ENCODE results near the gene TAF7.
"Not testable (repeated sequence)": the region's sequence is repeated elsewhere in the genome, so short reads cannot be mapped to it uniquely, and the experiment has no call there.

The TAF7 gene, protein sequence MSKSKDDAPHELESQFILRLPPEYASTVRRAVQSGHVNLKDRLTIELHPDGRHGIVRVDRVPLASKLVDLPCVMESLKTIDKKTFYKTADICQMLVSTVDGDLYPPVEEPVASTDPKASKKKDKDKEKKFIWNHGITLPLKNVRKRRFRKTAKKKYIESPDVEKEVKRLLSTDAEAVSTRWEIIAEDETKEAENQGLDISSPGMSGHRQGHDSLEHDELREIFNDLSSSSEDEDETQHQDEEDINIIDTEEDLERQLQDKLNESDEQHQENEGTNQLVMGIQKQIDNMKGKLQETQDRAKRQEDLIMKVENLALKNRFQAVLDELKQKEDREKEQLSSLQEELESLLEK

DNA sequence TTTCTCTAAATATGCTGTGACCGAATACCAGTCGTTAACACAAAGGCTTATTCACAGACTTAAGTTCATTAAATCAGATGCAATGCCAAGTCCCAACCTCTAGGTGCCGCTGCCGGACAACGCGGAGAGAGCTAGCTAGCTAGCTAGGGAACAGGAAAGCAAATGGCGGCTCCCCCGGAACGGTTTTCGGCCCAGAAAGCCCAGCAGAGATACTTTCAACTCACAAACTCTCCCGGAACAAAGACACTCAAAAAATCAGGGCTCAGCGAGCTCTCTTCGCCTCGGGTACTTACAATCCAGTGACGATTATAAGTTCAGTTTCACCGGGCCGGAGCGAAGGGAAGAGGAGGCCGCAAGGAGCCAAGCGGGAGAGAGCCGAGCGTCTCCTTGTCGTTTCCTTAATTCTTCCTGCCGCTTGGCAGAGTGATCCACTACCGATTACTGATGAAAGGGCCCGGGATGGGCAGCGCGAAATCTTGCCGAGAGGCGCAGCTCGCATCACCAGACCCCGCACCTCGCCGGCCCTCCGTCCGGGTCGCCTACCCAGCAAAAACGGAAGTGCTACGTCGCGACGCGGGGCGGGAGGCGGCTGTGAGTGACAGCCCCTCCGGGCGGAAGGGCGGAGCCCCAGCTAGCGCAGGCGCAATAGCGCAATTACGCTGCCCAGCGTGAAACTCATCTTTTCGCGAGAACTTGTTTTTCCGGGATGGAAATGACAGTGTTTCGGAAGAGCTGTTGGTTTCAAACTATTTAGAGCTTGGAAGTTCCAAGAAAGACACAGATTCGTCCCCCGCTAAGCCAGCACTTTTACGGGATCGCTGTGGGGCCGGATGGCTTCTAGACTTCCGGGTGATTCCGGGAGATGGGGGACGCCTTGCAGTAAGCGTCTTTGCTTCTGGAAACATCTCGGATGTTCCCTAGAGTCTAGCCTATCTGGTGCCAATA lies at the start of gene TAF7:
TAF7 (minus strand) TSS at position 560 of the 945 bp plus-strand sequence. CDS start 740 bp downstream, outside the sequence.
- DNase-seq = peak; percentile 94

GRCh38 chr5:141366016-141366896 lies 45.7 kb upstream of the TAF7 start:
- no peak for DNase-seq

- no peak for DNase-seq
Observed at GRCh38 chr5:141363952-141364660, 43.5 kb upstream of the TAF7 start, which contains the start of gene PCDHGA5. TSS of gene PCDHGA5 (plus strand) at chr5:141364162. CDS start at chr5:141364331, 169 bp downstream.

GRCh38 chr5:141362719-141363118 lies 42.1 kb upstream of the TAF7 start:
- DNase-seq = no peak

GRCh38 chr5:141360685-141361084 lies 40.1 kb upstream of the TAF7 start:
- no peak for DNase-seq

DNA sequence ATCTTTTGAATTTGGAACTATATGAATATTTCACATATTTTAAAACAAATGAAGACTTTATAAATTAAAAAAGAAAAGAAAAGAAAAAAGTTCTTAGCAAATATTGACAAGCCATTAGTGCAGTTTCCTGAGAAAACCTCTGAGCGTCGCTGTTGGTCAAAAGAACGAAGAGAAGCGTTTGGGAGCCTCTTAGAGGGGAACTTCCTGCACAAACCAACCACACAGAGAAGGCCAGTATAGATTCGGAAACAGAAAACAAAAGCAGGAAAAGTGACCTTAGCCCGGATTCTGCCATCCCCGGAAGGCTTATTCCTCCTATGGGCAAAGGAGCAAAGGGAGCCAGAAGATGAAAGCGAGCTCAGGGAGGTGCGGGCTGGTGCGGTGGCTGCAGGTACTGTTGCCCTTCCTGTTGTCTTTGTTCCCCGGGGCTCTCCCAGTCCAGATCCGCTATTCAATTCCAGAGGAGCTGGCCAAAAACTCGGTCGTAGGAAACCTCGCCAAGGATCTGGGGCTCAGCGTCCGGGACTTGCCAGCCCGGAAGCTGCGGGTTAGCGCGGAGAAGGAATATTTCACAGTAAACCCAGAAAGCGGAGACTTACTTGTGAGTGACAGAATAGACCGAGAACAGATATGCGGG lies 39.3 kb upstream of the TAF7 start, which contains the start of gene PCDHGB2:
PCDHGB2 (plus strand) TSS at position 205 of the 637 bp plus-strand sequence; CDS start at position 347, 142 bp downstream.
- peak; percentile 45 for DNase-seq

GRCh38 chr5:141356950-141357349 lies 36.4 kb upstream of the TAF7 start:
- no peak for DNase-seq

DNA sequence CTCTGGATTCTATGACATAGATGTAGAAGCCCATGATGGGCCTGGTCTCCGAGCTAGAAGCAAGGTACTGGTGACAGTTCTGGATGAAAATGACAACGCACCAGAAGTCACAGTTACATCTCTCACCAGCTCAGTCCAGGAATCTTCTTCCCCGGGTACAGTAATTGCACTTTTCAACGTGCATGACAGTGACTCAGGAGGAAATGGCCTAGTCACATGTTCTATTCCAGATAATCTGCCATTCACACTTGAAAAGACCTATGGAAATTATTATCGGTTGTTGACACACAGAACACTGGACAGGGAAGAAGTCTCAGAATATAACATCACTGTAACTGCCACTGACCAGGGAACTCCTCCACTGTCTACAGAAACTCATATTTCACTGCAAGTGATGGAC lies 35.5 kb upstream of the TAF7 start:
- no peak for DNase-seq

DNA sequence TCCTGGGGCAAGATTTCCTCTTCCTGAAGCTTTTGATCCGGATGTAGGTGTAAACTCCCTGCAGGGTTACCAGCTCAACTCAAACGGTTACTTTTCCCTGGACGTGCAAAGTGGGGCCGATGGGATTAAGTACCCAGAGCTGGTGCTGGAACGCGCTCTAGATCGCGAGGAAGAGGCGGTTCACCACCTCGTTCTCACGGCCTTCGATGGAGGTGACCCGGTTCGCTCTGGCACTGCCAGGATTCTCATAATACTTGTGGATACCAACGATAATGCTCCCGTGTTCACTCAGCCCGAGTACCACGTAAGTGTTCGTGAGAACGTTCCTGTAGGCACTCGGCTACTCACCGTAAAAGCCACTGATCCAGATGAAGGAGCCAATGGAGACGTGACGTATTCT lies 35.1 kb upstream of the TAF7 start:
- DNase-seq = no peak

GRCh38 chr5:141354900-141355469 lies 34.4 kb upstream of the TAF7 start, which contains the start of gene PCDHGA4:
TSS of gene PCDHGA4 (plus strand) at chr5:141355021. CDS start at chr5:141355108, 87 bp downstream.
- DNase-seq = no peak

GRCh38 chr5:141351591-141351990 lies 31.0 kb upstream of the TAF7 start:
- DNase-seq = no peak

GRCh38 chr5:141349917-141350619 lies 29.5 kb upstream of the TAF7 start, which contains the start of gene PCDHGB1:
TSS of gene PCDHGB1 (plus strand) at chr5:141350099. CDS start at chr5:141350261, 162 bp downstream.
- peak; percentile 30 for DNase-seq

- not testable (repeated sequence) for DNase-seq
Observed at GRCh38 chr5:141346017-141346416, 25.4 kb upstream of the TAF7 start.

DNA sequence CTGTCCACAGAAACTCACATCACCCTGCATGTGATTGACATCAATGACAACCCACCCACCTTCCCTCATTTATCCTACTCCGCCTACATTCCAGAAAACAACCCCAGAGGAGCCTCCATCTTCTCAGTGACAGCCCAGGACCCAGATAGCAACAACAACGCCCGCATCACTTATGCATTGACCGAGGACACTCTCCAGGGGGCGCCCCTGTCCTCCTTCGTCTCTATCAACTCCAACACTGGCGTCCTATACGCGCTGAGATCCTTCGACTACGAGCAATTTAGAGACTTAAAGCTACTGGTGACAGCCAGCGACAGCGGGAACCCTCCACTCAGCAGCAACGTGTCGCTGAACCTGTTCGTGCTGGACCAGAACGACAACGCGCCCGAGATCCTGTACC lies 24.7 kb upstream of the TAF7 start:
- DNase-seq = no peak

- DNase-seq = no peak
Observed at GRCh38 chr5:141343953-141344463, 23.4 kb upstream of the TAF7 start.

- peak; percentile 46 for DNase-seq
Observed at GRCh38 chr5:141343242-141343952, 22.8 kb upstream of the TAF7 start, which contains the start of gene PCDHGA3. TSS of gene PCDHGA3 (plus strand) at chr5:141343829. CDS start at chr5:141344034, 205 bp downstream.

DNA sequence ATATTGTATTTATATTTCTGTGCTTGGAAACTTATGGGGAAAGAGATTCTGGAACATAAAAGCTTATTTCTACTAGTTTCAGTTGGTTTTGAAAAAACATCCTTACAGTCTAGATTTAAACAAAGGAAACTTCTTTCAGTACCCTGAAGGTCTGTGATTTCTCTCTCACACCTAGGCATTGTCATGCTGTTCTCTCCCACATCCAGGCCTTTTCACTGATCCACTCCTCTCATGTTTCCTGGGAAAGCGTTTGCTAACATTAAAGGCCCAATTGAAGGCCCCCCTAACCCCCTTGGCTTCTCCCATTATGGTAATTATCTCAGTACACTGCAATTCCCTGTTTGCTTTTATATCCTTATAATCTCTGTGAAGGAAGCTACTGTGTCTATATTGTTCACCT lies 22.2 kb upstream of the TAF7 start:
- DNase-seq = no peak

DNA sequence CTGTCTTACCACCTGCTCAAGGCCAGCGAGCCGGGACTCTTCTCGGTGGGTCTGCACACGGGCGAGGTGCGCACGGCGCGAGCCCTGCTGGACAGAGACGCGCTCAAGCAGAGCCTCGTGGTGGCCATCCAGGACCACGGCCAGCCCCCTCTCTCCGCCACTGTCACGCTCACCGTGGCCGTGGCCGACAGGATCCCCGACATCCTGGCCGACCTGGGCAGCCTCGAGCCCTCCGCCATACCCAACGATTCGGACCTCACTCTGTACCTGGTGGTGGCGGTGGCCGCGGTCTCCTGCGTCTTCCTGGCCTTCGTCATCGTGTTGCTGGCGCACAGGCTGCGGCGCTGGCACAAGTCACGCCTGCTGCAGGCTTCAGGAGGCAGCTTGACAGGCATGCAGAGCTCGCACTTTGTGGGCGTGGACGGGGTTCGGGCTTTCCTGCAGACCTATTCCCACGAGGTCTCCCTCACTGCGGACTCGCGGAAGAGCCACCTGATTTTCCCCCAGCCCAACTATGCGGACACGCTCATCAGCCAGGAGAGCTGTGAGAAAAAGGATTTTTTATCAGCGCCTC lies 20.3 kb upstream of the TAF7 start:
- not testable (repeated sequence) for DNase-seq
